ENCODE measurements around the gene TXNRD2. TPM values are rescaled to one million over a fixed set of nuclear protein-coding genes. Genes with fewer than 3 reads are reported as not detected.

TXNRD2 gene
- total RNA-seq, 2 experiments from 2014 or later: 24.7 to 28.9 TPM

DNA sequence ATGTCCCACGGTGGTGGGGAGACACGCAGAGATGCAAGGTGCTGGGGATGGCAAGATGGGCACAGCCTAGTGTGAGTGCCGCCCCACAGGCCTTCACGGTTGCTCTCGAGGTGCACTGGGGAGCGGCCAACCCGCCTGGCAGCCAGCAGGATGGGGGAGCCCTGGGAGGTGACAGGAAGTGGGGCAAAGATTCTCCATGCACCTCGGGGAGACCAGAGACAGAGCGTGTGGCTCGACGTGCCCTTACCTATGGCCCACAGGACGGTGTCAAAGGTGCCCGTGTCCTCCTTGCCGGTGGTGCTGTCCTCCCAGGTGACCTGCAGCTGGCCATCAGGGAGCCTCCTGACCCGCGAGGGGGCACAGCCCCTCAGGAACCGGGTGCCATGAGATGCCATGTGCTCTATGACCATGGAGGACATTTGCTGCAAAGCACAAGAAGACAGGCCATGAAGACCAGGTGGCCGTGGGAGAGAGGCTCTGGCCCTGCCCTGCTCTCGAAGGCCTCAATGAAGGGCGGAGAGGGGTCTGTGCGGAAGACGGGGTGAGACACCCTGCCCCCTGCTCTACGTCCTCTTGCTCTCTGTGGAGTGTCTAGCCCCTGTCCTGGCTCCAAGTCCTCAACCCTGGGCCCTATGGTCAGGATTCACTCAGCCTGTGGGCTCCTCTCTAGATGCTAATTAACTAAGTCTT is 46.3 kb downstream of the TXNRD2 start:
- CTCF ChIA-PET (ENCODE audit: unreplicated experiment): no interaction called here

DNA sequence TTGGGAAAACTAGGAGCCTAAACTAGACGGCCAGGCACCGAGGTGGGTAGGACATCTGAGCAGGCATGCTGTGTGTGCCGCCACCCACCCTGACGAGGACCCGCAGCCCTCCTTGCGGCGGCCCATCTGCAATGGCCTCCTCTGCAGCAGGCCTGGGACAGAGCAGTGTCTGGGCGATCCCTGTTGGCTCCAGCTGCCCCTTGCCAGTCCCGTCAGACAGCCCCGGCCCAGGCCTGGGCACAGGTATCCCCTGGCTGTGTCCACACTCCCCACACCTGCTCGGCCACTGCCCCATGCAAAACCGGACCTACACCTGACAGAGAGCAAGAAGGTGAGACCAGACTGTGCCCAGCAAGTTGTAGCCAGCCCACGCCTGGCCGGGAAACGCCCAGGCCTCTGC is 48.3 kb downstream of the TXNRD2 start:
- ChIA-PET POLR2A (no interaction called here), CTCF (ENCODE audit: unreplicated experiment) (no interaction called here)
- peaks cover 21% of the 10 kb centered on the region for H3K36me3 ChIP-seq (ENCODE audit: insufficient read depth, low read length)
- H3K27ac ChIP-seq (ENCODE audit: low read depth, low read length, poor library complexity, severe bottlenecking): peak overlapping the region; percentile 99
- H3K4me3 ChIP-seq (ENCODE audit: low read depth, low read length, poor library complexity, severe bottlenecking): no peak overlapping the region
- peak overlapping the region; percentile 91 for H3K4me2 ChIP-seq (ENCODE audit: low read length)
- H2AFZ ChIP-seq (ENCODE audit: low read length): no peak overlapping the region
- peaks cover 25% of the 10 kb centered on the region for H3K79me2 ChIP-seq (ENCODE audit: insufficient read depth, low read depth, low read length)
- H3K9me3 ChIP-seq (ENCODE audit: low read length): no peaks in the 10 kb centered on the region
- intact Hi-C loops (cut with micrococcal nuclease; ENCODE audit: unreplicated experiment): no loop called here
- H3K4me1 ChIP-seq (ENCODE audit: insufficient read depth, low read length, poor library complexity, severe bottlenecking): peaks cover 92% of the 10 kb centered on the region
- DNase-seq (ENCODE audit: low spot score): no peak
- H4K20me1 ChIP-seq (ENCODE audit: insufficient read depth, low read length): no peaks in the 10 kb centered on the region
- BruUV-seq (replicated peaks): no TSS peak
- no peaks in the 10 kb centered on the region for H3K9me2 ChIP-seq (ENCODE audit: insufficient read depth, low read length)
- TF ChIP-seq, protein P1, sequence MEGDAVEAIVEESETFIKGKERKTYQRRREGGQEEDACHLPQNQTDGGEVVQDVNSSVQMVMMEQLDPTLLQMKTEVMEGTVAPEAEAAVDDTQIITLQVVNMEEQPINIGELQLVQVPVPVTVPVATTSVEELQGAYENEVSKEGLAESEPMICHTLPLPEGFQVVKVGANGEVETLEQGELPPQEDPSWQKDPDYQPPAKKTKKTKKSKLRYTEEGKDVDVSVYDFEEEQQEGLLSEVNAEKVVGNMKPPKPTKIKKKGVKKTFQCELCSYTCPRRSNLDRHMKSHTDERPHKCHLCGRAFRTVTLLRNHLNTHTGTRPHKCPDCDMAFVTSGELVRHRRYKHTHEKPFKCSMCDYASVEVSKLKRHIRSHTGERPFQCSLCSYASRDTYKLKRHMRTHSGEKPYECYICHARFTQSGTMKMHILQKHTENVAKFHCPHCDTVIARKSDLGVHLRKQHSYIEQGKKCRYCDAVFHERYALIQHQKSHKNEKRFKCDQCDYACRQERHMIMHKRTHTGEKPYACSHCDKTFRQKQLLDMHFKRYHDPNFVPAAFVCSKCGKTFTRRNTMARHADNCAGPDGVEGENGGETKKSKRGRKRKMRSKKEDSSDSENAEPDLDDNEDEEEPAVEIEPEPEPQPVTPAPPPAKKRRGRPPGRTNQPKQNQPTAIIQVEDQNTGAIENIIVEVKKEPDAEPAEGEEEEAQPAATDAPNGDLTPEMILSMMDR (conservative IDR thresholded peaks at IDR 0.05; ENCODE audit: low read length): no peak
- no peak for TF ChIP-seq EZH2phosphoT487 (IDR thresholded peaks at IDR 0.05; ENCODE audit: borderline replicate concordance, low read depth, low read length)

More for the DNA sequence above, 46.3 kb downstream of the TXNRD2 start:
- peak overlapping the region; percentile 78 for H3K27ac ChIP-seq (ENCODE audit: low read depth, low read length, poor library complexity, severe bottlenecking)
- BruUV-seq (replicated peaks): no TSS peak
- H3K4me3 ChIP-seq (ENCODE audit: low read depth, low read length, poor library complexity, severe bottlenecking): no peak overlapping the region
- TF ChIP-seq, protein P1 (conservative IDR thresholded peaks at IDR 0.05; ENCODE audit: low read length): no peak
- TF ChIP-seq EZH2phosphoT487 (IDR thresholded peaks at IDR 0.05; ENCODE audit: borderline replicate concordance, low read depth, low read length): no peak
- POLR2A ChIA-PET: no interaction called here
- H3K4me1 ChIP-seq (ENCODE audit: insufficient read depth, low read length, poor library complexity, severe bottlenecking): peaks cover 73% of the 10 kb centered on the region
- H3K4me2 ChIP-seq (ENCODE audit: low read length): no peak overlapping the region
- H3K9me2 ChIP-seq (ENCODE audit: insufficient read depth, low read length): no peaks in the 10 kb centered on the region
- peaks cover 21% of the 10 kb centered on the region for H3K36me3 ChIP-seq (ENCODE audit: insufficient read depth, low read length)
- intact Hi-C loops (cut with micrococcal nuclease; ENCODE audit: unreplicated experiment): no loop called here
- no peak overlapping the region for H2AFZ ChIP-seq (ENCODE audit: low read length)
- DNase-seq (ENCODE audit: low spot score): no peak
- H3K9me3 ChIP-seq (ENCODE audit: low read length): no peaks in the 10 kb centered on the region
- no peaks in the 10 kb centered on the region for H4K20me1 ChIP-seq (ENCODE audit: insufficient read depth, low read length)
- H3K79me2 ChIP-seq (ENCODE audit: insufficient read depth, low read depth, low read length): peaks cover 7% of the 10 kb centered on the region; the same call in 1 of the 2 replicates

DNA sequence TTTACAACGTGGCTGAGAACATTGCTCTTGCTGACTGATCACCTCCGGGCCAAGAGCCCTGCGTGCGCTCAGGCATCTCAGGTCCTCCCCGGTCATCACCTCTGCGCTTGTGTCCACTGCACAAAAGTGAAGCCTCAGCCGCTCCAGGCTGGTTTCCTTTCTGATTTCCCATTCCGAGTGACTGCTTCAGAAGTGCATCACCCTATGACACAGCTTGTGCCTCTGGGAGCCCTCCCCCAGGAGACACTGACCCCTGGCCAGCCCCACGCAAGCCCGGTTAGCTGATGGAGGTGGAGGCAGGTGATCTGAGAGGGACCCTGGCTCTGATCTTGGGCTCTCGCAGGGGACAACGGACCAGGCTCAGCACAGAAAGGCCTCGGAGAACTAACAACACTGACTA is 48.7 kb downstream of the TXNRD2 start:
- peak overlapping the region; percentile 91 for H3K4me2 ChIP-seq (ENCODE audit: low read length)
- peaks cover 29% of the 10 kb centered on the region for H3K79me2 ChIP-seq (ENCODE audit: insufficient read depth, low read depth, low read length)
- peak overlapping the region; percentile 33 for H3K4me3 ChIP-seq (ENCODE audit: low read depth, low read length, poor library complexity, severe bottlenecking)
- peaks cover 97% of the 10 kb centered on the region for H3K4me1 ChIP-seq (ENCODE audit: insufficient read depth, low read length, poor library complexity, severe bottlenecking)
- POLR2A ChIA-PET: no interaction called here
- no peaks in the 10 kb centered on the region for H3K9me2 ChIP-seq (ENCODE audit: insufficient read depth, low read length)
- peak overlapping the region; percentile 99 for H3K27ac ChIP-seq (ENCODE audit: low read depth, low read length, poor library complexity, severe bottlenecking)
- TF ChIP-seq EZH2phosphoT487 (IDR thresholded peaks at IDR 0.05; ENCODE audit: borderline replicate concordance, low read depth, low read length): no peak
- TF ChIP-seq, protein P1 (conservative IDR thresholded peaks at IDR 0.05; ENCODE audit: low read length): no peak
- no peak for DNase-seq (ENCODE audit: low spot score)
- H2AFZ ChIP-seq (ENCODE audit: low read length): no peak overlapping the region
- no TSS peak for BruUV-seq (replicated peaks)
- intact Hi-C loops (cut with micrococcal nuclease; ENCODE audit: unreplicated experiment): no loop called here
- no peaks in the 10 kb centered on the region for H4K20me1 ChIP-seq (ENCODE audit: insufficient read depth, low read length)
- H3K9me3 ChIP-seq (ENCODE audit: low read length): no peaks in the 10 kb centered on the region
- CTCF ChIA-PET (ENCODE audit: unreplicated experiment): no interaction called here
- peaks cover 21% of the 10 kb centered on the region for H3K36me3 ChIP-seq (ENCODE audit: insufficient read depth, low read length)

Data from OCI-LY7 (cell line).